H9 (cell line): Measurements from ENCODE around the gene ANKS1B. TPM values are rescaled to one million over a fixed set of nuclear protein-coding genes. Genes with fewer than 3 reads are reported as not detected.

ENCODE experiments used
- DNase-seq: peaks from one replicate; pipeline ENCODE4 v3.0.0-alpha.2; 2017
- H2AFZ ChIP-seq: one replicate; pipeline ENCODE4 v1.6.1; 2013; ENCODE audit warnings: mild to moderate bottlenecking, low read length, control low read depth, moderate library complexity
- H2AK5ac ChIP-seq: 2 replicates; pipeline ENCODE4 v1.6.1; 2013; ENCODE audit warnings: low read length, control low read depth, mixed read lengths; ENCODE audit not compliant: insufficient read length
- H2BK120ac ChIP-seq: one replicate; pipeline ENCODE4 v1.6.1; 2013; ENCODE audit warnings: low read depth, mild to moderate bottlenecking, low read length, control low read depth, inconsistent platforms; ENCODE audit not compliant: poor library complexity, severe bottlenecking
- H2BK12ac ChIP-seq: 2 replicates; pipeline ENCODE4 v1.6.1; 2013; ENCODE audit warnings: low read length, control low read depth, mixed read lengths, low read depth; ENCODE audit not compliant: insufficient read length
- H2BK15ac ChIP-seq: 2 replicates; pipeline ENCODE4 v1.6.1; 2013; ENCODE audit warnings: low read depth, low read length, control low read depth
- H2BK20ac ChIP-seq: one replicate; pipeline ENCODE4 v1.6.1; 2013; ENCODE audit warnings: low read depth, mild to moderate bottlenecking, low read length, control low read depth, inconsistent platforms; ENCODE audit not compliant: poor library complexity, severe bottlenecking
- H2BK5ac ChIP-seq: 2 replicates; pipeline ENCODE4 v1.6.1; 2013; ENCODE audit warnings: low read length, control low read depth, mixed read lengths; ENCODE audit not compliant: insufficient read length
- H3K14ac ChIP-seq: 2 replicates; pipeline ENCODE4 v1.6.1; 2013; ENCODE audit warnings: low read length, control low read depth; ENCODE audit not compliant: insufficient read depth
- H3K18ac ChIP-seq: 2 replicates; pipeline ENCODE4 v1.6.1; 2013; ENCODE audit warnings: low read depth, mild to moderate bottlenecking, mixed read lengths, low read length, control low read depth; ENCODE audit not compliant: insufficient read length
- H3K23ac ChIP-seq: 2 replicates; pipeline ENCODE4 v1.6.1; 2013; ENCODE audit warnings: low read length, control low read depth, mixed read lengths, low read depth; ENCODE audit not compliant: insufficient read length
- H3K23me2 ChIP-seq: 2 replicates; pipeline ENCODE4 v1.6.1; 2013; ENCODE audit warnings: low read depth, mild to moderate bottlenecking, mixed read lengths, low read length, control low read depth; ENCODE audit not compliant: insufficient read length, poor library complexity, severe bottlenecking
- H3K27ac ChIP-seq: 2 replicates; pipeline ENCODE4 v1.5.1; 2013; ENCODE audit warnings: low read length, control low read depth, mixed read lengths, low read depth; ENCODE audit not compliant: insufficient read length
- H3K27me3 ChIP-seq: 2 replicates; pipeline ENCODE4 v1.6.1; 2013; ENCODE audit warnings: low read length, control low read depth, inconsistent platforms; ENCODE audit not compliant: insufficient read depth
- H3K4ac ChIP-seq: 2 replicates; pipeline ENCODE4 v1.6.1; 2013; ENCODE audit warnings: low read depth, mild to moderate bottlenecking, control low read depth, inconsistent platforms, low read length, moderate library complexity
- H3K4me1 ChIP-seq: 2 replicates; pipeline ENCODE4 v1.6.1; 2013; ENCODE audit warnings: low read length, control low read depth, inconsistent platforms; ENCODE audit not compliant: insufficient read depth
- H3K4me2 ChIP-seq: 2 replicates; pipeline ENCODE4 v1.6.1; 2013; ENCODE audit warnings: low read length, control low read depth, mixed read lengths; ENCODE audit not compliant: insufficient read length, insufficient read depth
- H3K56ac ChIP-seq: 2 replicates; pipeline ENCODE4 v1.6.1; 2013; ENCODE audit warnings: low read depth, mild to moderate bottlenecking, mixed read lengths, low read length, control low read depth; ENCODE audit not compliant: insufficient read length
- H3K79me1 ChIP-seq: 2 replicates; pipeline ENCODE4 v1.6.1; 2013; ENCODE audit warnings: low read depth, mild to moderate bottlenecking, moderate library complexity, low read length, control low read depth, inconsistent platforms; ENCODE audit not compliant: insufficient read depth, poor library complexity, severe bottlenecking
- H3K79me2 ChIP-seq: 2 replicates; pipeline ENCODE4 v1.6.1; 2013; ENCODE audit warnings: low read length, control low read depth, inconsistent platforms; ENCODE audit not compliant: insufficient read depth
- H3K9ac ChIP-seq: 2 replicates; pipeline ENCODE4 v1.6.1; 2013; ENCODE audit warnings: low read length, control low read depth, mixed read lengths; ENCODE audit not compliant: insufficient read length; ENCODE audit errors: extremely low read depth
- H3K9me3 ChIP-seq: one replicate; pipeline ENCODE4 v1.6.1; 2013; ENCODE audit warnings: low read depth, low read length, inconsistent platforms; ENCODE audit not compliant: control insufficient read depth
- H3T11ph ChIP-seq: one replicate; pipeline ENCODE4 v1.6.1; 2013; ENCODE audit warnings: mild to moderate bottlenecking, low read length, control low read depth, inconsistent platforms
- H4K20me1 ChIP-seq: one replicate; pipeline ENCODE4 v1.6.1; 2013; ENCODE audit not compliant: control insufficient read depth, insufficient read length, insufficient read depth
- H4K5ac ChIP-seq: 2 replicates; pipeline ENCODE4 v1.6.1; 2013; ENCODE audit warnings: low read depth, mild to moderate bottlenecking, mixed read lengths, low read length, control low read depth; ENCODE audit not compliant: insufficient read length
- H4K8ac ChIP-seq: replicated peaks from 2 replicates; pipeline ENCODE4 v1.6.1; 2013; ENCODE audit warnings: low read length, control low read depth, mixed read lengths, low read depth; ENCODE audit not compliant: insufficient read length
- H4K91ac ChIP-seq: 2 replicates; pipeline ENCODE4 v1.6.1; 2013; ENCODE audit warnings: low read depth, mild to moderate bottlenecking, moderate library complexity, mixed read lengths, low read length, control low read depth; ENCODE audit not compliant: insufficient read length
- H3K27ac Mint-ChIP-seq, 3 experiments: 2 replicates in 2 of 3; 3 replicates in 1 of 3; pipeline ENCODE4 v1.8.0; 2020 to 2021; ENCODE audit warnings: mixed read lengths in 3 of 3, mild to moderate bottlenecking in 1 of 3, moderate library complexity in 1 of 3
- H3K27me3 Mint-ChIP-seq: 2 replicates; pipeline ENCODE4 v1.8.0; 2021; ENCODE audit warnings: low read depth, mild to moderate bottlenecking, moderate library complexity, mixed read lengths
- H3K36me3 Mint-ChIP-seq, 3 experiments: 2 replicates in 2 of 3; 3 replicates in 1 of 3; pipeline ENCODE4 v1.8.0; 2020 to 2021; ENCODE audit warnings: low read depth in 3 of 3, mixed read lengths in 3 of 3; ENCODE audit not compliant: insufficient read depth in 1 of 3
- H3K4me1 Mint-ChIP-seq, 2 experiments: 2 replicates each; pipeline ENCODE4 v1.8.0; 2020; ENCODE audit warnings: mixed read lengths in 2 of 2
- H3K4me3 Mint-ChIP-seq, 2 experiments: 2 replicates in 1 of 2; 3 replicates in 1 of 2; pipeline ENCODE4 v1.8.0; 2020 to 2021; ENCODE audit warnings: mild to moderate bottlenecking in 2 of 2, mixed read lengths in 2 of 2, moderate library complexity in 1 of 2
- H3K9me3 Mint-ChIP-seq, 2 experiments: 2 replicates in 1 of 2; 3 replicates in 1 of 2; pipeline ENCODE4 v1.8.0; 2020; ENCODE audit warnings: mild to moderate bottlenecking in 2 of 2, mixed read lengths in 2 of 2, moderate library complexity in 1 of 2
- WGBS: extraction: QIAGEN DNeasy Blood & Tissue Kit; methylation state at CpG from one replicate; pipeline ENCODE4 v1.1.7; 2013; ENCODE audit warnings: missing lambda C conversion rate, low lambda C conversion rate, mixed read lengths; ENCODE audit not compliant: insufficient read length; ENCODE audit errors: extremely low coverage; 5-methylcytosine and 5-hydroxymethylcytosine counted together
- total RNA-seq: library from RNA; stranded (reverse); gene quantifications from 2 replicates; pipeline ENCODE4 v1.2.1, GENCODE V29; 2021
- TF ChIP-seq, protein P1 (sequence below): fragments of 200-600 bp; sonication (generic); conservative IDR thresholded peaks from 3 replicates; pipeline ENCODE4 v1.8.0; 2021; ENCODE audit warnings: antibody characterized with exemption, mild to moderate bottlenecking

Gene ANKS1B
- total RNA-seq, 1 experiment from 2014 or later = 4.1 TPM

- TF ChIP-seq, protein P1, sequence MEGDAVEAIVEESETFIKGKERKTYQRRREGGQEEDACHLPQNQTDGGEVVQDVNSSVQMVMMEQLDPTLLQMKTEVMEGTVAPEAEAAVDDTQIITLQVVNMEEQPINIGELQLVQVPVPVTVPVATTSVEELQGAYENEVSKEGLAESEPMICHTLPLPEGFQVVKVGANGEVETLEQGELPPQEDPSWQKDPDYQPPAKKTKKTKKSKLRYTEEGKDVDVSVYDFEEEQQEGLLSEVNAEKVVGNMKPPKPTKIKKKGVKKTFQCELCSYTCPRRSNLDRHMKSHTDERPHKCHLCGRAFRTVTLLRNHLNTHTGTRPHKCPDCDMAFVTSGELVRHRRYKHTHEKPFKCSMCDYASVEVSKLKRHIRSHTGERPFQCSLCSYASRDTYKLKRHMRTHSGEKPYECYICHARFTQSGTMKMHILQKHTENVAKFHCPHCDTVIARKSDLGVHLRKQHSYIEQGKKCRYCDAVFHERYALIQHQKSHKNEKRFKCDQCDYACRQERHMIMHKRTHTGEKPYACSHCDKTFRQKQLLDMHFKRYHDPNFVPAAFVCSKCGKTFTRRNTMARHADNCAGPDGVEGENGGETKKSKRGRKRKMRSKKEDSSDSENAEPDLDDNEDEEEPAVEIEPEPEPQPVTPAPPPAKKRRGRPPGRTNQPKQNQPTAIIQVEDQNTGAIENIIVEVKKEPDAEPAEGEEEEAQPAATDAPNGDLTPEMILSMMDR = no peak
These were observed 463.1 kb downstream of the ANKS1B start for GRCh38 chr12:99521664-99522063.

More at GRCh38 chr12:99521664-99522063, 463.1 kb downstream of the ANKS1B start:
- no peaks in the 10 kb centered on the region for H3K27me3 Mint-ChIP-seq
- Histone ChIP-seq H2AK5ac (no peak overlapping the region), H3K23ac (no peak overlapping the region), H3K14ac (0 out of 2 replicates have a peak overlapping the region, but pooled peaks have one; percentile 12), H4K91ac (no peak overlapping the region), H3T11ph (no peak overlapping the region), H4K8ac (no peak overlapping the region), H3K56ac (no peak overlapping the region), H3K27me3 (no peaks in the 10 kb centered on the region), H3K9me3 (no peaks in the 10 kb centered on the region), H3K23me2 (no peaks in the 10 kb centered on the region), H4K5ac (no peak overlapping the region), H2AFZ (no peak overlapping the region), H2BK120ac (no peak overlapping the region), H3K4me1 (no peaks in the 10 kb centered on the region), H2BK20ac (no peak overlapping the region), H3K27ac (no peak overlapping the region), H3K9ac (no peak overlapping the region), H4K20me1 (no peaks in the 10 kb centered on the region), H2BK12ac (no peak overlapping the region), H2BK15ac (no peak overlapping the region), H3K4ac (no peak overlapping the region), H3K4me2 (no peak overlapping the region), H3K79me1 (no peaks in the 10 kb centered on the region), H2BK5ac (no peak overlapping the region), H3K18ac (no peak overlapping the region), H3K79me2 (no peaks in the 10 kb centered on the region)
- H3K36me3 Mint-ChIP-seq = no peaks in the 10 kb centered on the region; a peak in 1 of 7 replicates
- H3K27ac Mint-ChIP-seq = peak overlapping the region; percentile 42 to 92 (median 77); a peak in 5 of 7 replicates
- H3K9me3 Mint-ChIP-seq = no peaks in the 10 kb centered on the region
- WGBS = no CpG with 5 or more reads among the region's 3 CpGs
- no peak for DNase-seq
- no peak overlapping the region for H3K4me3 Mint-ChIP-seq
- peaks cover 0 to 3% of the 10 kb centered on the region in 2 experiments; a peak in 3 of 4 replicates for H3K4me1 Mint-ChIP-seq
